HG02763 (cell line): ENCODE results near the gene TSPAN5.
"Not testable (repeated sequence)": the region's sequence is repeated elsewhere in the genome, so short reads cannot be mapped to it uniquely, and the experiment has no call there.

Source experiments
- ATAC-seq: cut with Tn5 transposase; IDR thresholded peaks from one replicate; pipeline ENCODE4 v1.9.1; 2021; ENCODE audit warnings: mild to moderate bottlenecking, moderate library complexity; ENCODE audit not compliant: unreplicated experiment

TSPAN5 gene

GRCh38 chr4:98470366-98470765 lies 188.0 kb downstream of the TSPAN5 start:
- ATAC-seq: no peak

DNA sequence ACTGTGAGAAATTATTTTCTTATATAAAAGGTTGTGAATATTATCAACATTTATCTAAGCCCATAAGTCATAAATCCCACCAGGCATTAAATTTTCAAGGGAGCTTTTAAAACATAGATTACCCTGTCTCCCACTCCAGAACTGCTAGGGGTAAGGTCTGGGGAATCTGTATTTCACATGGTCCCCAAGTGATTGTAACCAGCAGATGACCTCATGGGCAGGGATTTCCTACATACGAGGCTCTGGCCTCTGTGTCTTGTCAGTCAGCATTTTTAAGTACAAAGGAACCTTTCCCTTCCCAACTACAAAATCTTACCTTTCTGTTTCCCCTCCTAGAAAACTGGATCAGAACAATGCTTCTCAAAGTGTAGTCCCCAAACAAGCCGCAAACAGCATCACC lies 188.6 kb downstream of the TSPAN5 start:
- no peak for ATAC-seq

GRCh38 chr4:98468709-98469108 lies 189.7 kb downstream of the TSPAN5 start:
- no peak for ATAC-seq

- peak; percentile 99 for ATAC-seq
Observed at GRCh38 chr4:98467627-98468072, 190.8 kb downstream of the TSPAN5 start.

- ATAC-seq: peak; percentile 3
Observed at GRCh38 chr4:98466868-98467599, 191.4 kb downstream of the TSPAN5 start.

DNA sequence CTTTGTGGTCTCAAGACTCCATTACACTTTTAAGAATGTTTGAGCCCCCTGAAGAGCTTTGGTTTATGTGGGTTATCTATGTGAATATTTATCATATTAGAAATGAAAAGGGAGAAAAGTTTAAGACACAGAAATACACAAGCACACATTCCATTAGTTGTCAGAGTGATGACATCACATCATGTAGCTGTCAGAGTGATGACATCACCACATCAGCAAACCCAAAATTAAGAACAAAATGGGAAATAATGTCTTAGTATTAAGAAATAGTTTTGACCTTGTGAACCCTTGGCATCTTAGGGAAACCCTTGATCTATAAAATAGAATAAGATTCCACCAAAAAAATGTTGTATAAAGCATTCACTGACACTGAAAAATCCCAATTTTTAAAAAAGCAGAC lies 195.9 kb downstream of the TSPAN5 start:
- no peak for ATAC-seq

- not testable (repeated sequence) for ATAC-seq
Observed at GRCh38 chr4:98461121-98461865, 197.1 kb downstream of the TSPAN5 start.

DNA sequence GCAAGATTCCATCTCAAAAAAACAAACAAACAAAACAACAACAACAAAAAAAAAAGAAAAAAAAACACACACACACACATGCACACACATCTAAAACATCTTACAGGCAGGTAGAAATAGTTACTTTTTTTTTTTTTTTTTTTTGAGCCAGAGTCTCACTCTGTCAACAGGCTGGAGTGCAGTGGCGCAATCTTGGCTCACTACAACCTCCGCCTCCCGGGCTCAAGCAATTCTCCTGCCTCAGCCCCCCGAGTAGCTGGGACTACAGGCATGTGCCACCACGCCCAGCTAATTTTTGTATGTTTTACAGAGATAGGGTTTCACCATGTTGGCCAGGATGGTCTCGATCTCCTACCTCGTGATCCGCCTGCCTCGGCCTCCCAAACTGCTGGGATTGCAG lies 201.0 kb downstream of the TSPAN5 start:
- ATAC-seq: not testable (repeated sequence)

- no peak for ATAC-seq
Observed at GRCh38 chr4:98452091-98452490, 206.3 kb downstream of the TSPAN5 start.

GRCh38 chr4:98448908-98449307 lies 209.5 kb downstream of the TSPAN5 start:
- peak; percentile 26 for ATAC-seq

DNA sequence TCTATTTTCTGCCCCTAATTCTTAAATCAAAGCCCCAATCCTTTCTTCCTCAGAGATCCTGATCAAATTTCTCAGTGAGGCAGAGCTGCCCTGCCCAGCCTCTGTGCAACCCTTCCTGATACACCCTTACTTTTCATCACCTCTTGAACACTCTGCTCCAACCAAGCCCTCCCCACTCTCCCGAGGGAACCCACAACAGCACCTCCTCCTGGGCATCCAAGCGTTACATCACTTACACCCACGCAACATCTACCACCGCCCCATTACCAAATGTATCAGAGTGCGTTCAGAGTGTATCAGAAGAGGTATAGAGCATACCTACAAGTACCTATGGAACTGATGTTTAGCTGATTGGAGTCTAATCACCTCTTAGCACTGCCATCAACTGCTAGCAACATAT lies 210.8 kb downstream of the TSPAN5 start:
- ATAC-seq: no peak

- ATAC-seq: peak; percentile 80
Observed at GRCh38 chr4:98446499-98447375, 211.7 kb downstream of the TSPAN5 start.

GRCh38 chr4:98444371-98444770 lies 214.0 kb downstream of the TSPAN5 start:
- ATAC-seq: no peak

DNA sequence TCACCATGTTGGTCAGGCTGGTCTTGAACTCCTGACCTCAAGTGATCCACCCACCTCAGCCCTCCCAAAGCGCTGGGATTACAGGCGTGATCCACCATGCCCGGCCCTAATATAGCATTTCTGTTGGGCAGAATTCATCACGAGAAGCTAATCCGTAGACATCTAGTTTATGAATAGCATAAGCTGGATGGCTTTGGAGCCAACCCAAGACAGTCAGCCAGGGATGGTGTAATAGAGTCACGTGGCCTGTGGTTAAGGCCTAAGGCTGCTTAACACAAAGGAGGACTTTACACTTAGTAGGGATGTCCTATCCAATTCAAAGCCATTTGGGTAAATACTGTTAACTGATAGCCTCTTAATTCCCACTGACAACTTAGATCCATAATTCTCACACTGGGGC lies 223.6 kb downstream of the TSPAN5 start:
- no peak for ATAC-seq

- ATAC-seq: no peak
Observed at GRCh38 chr4:98433691-98434090, 224.7 kb downstream of the TSPAN5 start.

GRCh38 chr4:98430708-98431403 lies 227.6 kb downstream of the TSPAN5 start:
- no peak for ATAC-seq

GRCh38 chr4:98423009-98423408 lies 235.4 kb downstream of the TSPAN5 start:
- ATAC-seq: no peak

- ATAC-seq: no peak
Observed at GRCh38 chr4:98421111-98421510, 237.3 kb downstream of the TSPAN5 start.
